Skin epidermis (tissue), 12 donors: ENCODE data around the gene MGST1.
A peak's percentile ranks its signal among the peaks of the same experiment; 100 is the strongest.
"Not testable (repeated sequence)": the region's sequence is repeated elsewhere in the genome, so short reads cannot be mapped to it uniquely, and the experiment has no call there.

ENCODE experiments used
- H3K27ac ChIP-seq, 21 experiments: fragments of 200-600 bp; sonication (generic) in 11 of 21; one replicate each; pipeline ENCODE4 v1.5.0; 2020; ENCODE audit warnings: mild to moderate bottlenecking in 3 of 21, inconsistent platforms in 2 of 21, moderate library complexity in 2 of 21
- H3K4me3 ChIP-seq, 7 experiments: fragments of 200-600 bp; sonication (generic) in 2 of 7; one replicate each; pipeline ENCODE4 v1.5.0; 2020; ENCODE audit warnings: inconsistent platforms in 2 of 7, mild to moderate bottlenecking in 2 of 7, moderate library complexity in 1 of 7

MGST1 gene

DNA sequence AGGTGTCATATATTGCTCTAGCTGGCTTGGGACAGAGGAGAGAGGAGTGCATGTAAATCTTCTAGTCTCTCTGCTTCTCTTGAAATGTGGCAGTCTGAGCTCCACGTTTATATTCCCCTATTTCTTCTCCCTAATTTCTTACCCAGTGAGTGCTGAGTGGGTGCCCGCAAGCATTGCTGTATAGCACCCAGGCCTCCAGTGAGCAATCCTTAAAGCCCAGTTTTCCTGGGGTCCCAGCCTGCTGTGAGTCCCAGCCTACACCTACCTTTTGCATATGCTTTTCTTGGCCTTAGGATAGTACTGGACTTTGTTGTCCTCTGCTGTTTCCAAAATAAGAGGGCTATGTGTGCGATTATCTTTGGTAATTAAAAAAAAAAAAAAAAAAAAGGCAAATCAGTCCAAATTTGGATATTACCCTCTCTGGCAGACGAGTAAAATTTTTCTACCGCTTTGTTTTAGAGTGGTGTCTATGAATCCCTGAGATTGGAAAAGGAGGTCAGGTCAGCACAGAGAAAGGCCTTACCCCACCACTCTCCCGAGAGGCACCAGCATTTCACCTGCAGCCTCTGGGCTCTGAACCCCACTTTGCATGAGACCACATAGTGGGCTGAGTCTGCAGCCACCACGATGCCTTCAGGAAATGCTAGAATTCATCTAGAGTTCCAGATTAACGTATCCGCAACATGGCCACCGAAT is 1.1 kb downstream of the MGST1 start:
- Histone ChIP-seq H3K4me3 (peak overlapping the region; percentile 20 to 43 (median 35)), H3K27ac (peak overlapping the region in 19 of 21 experiments; percentile 56 to 85 (median 76))

DNA sequence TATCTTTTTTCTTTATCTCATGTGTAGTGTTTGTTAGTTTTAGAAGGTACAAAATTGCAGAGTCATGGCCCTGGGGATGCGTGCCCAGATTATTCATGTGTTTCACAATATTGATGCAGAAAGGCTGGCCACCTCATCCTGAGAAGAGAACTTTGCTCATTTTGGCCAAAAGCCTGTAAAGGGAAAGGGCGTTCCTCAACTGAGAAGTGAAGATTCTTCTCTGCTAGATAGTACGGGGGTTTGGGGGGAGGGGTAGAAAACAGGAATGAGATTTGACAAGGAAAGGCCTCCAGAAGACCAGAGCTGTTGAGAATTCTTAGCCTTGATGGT is 1.7 kb downstream of the MGST1 start:
- Histone ChIP-seq H3K4me3 (peak overlapping the region in 4 of 7 experiments; percentile 35 to 43 (median 38)), H3K27ac (peak overlapping the region in 13 of 21 experiments; percentile 60 to 85 (median 77))

DNA sequence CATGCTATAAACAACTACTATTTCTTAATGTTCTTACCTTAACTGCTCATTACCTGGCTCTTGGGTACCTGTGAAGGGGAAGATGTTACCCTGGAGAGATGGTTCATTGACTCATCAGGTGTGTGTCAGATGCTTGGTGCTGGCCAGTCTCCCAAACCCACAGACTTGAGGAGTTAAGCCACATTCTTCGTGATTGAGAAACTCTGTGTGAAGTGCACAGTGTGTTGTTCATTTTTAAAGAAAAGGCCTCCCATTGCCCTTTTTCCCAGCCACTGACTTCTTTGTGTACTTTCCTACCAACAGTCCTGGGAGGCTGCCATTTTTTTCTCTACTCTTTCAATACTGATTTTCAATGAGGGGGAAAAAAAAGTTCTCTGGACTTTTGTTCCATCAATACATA is 3.2 kb downstream of the MGST1 start:
- H3K4me3 ChIP-seq = no peak overlapping the region
- peak overlapping the region in 7 of 21 experiments; percentile 4 to 52 (median 26) for H3K27ac ChIP-seq

DNA sequence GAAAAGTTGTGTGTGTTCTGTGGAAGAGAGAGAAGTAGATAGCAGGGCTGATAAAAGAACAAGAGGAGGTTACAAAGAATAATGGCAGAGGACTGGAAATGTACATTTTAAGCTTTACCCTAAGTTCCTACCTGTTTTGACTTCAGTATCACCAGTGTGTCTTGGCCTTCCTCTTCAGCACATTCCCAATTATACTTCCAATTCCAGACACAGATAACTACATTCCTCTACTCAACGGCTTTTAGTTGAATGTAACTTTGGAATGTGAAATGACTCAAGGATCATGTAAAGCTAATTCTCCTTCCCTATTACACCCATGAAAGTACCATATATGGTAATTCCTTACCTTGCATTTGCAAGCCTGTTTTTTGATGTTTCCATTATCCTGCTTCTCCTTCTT is 5.0 kb downstream of the MGST1 start:
- no peak overlapping the region for H3K27ac ChIP-seq
- H3K4me3 ChIP-seq = no peak overlapping the region

DNA sequence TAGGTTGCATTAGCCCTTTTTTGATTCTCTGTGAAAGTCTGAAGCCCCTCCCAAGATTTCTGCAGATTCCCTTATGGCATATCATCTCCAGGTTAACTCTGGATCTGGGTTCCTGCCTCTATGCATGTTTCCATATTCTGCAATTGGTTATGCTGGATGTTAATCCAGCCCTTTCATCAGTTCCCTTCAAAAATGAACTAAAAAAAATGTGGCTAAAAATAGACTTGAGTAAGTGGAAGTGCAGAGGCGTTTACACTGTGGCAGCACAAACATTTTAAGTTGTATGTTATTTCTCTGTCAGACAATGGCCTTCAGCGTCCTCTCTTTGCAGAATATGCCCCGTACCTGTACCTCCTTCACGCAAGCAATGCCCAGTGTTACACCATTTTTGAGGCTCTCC is 11.4 kb downstream of the MGST1 start:
- Histone ChIP-seq H3K4me3 (no peak overlapping the region), H3K27ac (no peak overlapping the region)

DNA sequence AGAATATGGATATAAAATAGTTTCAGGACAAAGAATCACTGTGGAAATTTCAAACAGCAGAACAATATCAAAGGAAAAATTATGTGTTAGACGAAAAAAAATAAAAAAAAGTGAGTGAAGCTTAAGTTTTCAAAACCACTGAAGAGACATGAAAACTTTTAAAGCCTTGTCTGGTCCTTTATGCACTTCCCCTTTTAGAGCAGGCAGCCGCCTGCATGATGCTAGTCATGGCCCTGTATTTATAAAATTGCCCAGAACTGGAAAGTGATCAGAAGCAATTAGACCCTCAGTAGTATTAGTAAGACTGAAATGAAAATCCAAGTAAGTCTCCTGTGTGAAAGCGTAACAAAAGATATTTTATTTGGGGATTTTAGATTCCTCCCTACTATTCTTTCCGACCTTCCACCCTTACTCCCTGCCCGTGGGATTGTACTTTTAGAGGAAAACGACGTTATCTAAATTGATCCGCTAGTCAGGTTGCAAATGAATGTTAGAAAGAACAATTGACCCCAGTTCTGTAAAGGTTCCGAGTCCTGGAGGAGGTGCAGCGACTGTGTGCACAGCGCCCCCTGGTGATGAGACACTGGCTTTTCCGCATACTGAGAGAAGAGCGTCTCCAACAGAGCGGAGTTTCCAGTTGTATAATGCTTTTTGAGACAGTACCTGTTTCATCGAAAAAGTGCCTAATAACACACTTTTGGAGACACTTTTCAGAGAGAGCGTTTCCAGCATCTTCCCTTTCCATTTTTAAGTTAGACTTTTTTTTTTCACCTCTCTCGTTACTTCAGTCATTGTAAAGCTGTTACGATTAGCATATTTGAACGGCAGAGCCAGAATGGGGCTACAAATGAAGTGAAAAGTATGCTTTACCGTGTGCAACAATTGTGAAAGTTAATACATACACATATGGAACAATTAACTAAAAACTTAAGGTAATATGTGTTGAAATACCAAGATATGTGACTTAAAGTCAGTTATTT is 12.4 kb downstream of the MGST1 start:
- Histone ChIP-seq H3K27ac (no peak overlapping the region), H3K4me3 (no peak overlapping the region)

DNA sequence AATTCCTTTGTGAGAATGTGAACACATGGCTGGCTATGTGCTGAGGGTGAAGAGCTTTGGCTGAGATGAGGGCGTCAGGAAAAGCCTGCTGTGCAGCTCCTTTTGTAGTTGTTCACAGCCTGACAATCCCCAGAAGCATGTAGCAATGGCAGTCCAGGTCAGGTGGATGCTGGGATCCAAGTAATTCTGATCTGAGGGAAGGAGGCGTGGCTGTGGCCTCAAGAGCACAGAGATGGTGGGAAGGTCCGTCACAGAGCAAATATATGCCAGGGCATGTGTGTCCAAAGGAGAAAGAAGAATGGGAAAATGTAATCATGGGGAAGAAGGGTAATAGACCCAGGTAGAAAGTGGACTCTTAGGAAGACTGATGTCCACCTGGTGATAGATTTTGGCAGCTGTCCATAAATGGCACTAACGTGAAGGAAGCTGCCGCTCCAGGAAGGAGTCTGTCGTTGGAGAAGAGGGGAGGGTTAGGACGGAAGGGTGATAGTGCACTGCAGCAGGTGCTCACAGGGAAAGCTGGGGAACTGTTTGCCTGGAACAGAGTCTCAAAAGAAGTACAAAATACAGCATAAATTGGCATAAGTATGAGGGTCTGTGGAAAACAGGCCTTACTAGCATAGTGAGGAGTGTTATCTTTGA is 13.8 kb downstream of the MGST1 start:
- H3K4me3 ChIP-seq = no peak overlapping the region
- H3K27ac ChIP-seq = no peak overlapping the region

DNA sequence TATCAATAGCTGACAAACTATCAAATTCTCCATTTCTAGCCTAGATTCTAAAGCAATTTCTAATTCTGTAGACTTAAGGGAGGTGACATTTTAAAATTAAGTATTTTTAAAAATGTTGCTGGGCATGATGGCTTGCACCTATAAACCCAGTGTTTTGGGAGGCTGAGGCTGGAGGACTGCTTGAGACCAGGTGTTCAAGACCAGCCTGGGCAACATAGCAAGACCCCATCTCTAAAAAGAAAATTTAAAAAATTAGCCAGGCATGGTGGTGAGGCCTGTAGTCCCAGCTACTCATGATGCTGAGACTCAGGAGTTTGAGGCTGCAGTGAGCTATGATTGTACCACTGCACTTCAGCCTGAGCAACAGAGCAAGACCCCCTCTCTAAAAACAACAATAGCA is 15.1 kb downstream of the MGST1 start:
- H3K27ac ChIP-seq = no peak overlapping the region
- no peak overlapping the region for H3K4me3 ChIP-seq

DNA sequence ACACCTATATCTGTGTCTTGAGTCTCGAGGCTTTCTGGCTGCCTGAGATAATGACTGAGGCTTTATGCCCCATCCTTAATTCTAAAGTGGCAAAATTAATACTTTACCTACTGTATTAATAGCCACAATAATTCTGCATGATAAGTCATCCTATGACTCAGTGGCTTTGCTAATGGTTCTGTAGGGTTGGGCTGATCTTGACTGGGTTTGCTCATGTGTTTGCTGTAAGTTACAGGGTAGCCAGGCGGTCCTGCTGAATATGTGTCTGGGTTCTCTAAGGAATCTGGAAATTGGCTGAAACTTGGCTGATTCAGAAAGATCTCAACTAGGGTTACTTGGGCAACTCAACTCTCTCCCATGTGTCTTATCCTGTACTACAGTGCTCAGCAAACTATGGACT is 21.7 kb downstream of the MGST1 start:
- H3K4me3 ChIP-seq = no peak overlapping the region
- no peak overlapping the region for H3K27ac ChIP-seq

DNA sequence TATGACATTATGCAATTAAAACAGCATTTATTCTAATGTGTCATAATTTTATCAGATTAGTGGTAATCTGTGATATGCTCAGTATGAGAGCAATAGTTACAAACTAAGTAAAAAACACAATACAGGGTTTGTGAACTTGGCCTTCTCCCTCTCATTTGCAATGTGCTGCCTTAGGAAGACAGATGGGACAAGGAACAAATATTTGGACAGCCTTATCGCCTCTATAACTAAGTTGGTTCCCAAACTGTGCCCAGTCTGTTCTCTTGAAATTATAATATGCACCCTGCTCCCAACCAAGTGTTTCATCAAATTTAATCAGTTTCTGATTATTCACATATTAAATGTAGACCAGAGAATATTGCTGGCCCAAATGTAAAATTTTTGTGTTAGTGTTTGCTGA is 22.7 kb downstream of the MGST1 start:
- H3K4me3 ChIP-seq = no peak overlapping the region
- no peak overlapping the region for H3K27ac ChIP-seq

DNA sequence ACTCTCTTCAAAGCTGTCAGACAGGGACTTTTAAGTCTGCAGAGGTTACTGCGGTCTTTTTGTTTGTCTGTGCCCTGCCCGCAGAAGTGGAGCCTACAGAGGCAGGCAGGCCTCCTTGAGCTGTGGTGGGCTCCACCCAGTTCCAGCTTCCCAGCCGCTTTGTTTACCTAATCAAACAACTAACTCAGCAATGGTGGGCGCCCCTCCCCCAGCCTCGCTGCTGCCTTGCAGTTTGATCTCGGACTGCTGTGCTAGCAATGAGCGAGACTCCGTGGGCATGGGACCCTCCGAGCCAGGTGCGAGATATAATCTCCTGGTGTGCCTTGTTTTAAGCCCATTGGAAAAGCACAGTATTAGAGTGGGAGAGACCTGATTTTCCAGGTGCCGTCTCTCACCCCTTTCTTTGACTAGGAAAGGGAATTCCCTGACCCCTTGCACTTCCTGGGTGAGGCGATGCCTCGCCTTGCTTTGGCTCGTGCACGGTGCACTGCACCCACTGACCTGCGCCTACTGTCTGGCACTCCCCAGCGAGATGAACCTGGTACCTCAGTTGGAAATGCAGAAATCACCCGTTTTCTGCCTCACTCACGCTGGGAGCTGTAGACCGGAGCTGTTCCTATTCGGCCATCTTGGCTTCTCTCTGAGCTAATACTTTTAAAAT is 35.3 kb downstream of the MGST1 start:
- not testable (repeated sequence) for H3K4me3 ChIP-seq, H3K27ac ChIP-seq

DNA sequence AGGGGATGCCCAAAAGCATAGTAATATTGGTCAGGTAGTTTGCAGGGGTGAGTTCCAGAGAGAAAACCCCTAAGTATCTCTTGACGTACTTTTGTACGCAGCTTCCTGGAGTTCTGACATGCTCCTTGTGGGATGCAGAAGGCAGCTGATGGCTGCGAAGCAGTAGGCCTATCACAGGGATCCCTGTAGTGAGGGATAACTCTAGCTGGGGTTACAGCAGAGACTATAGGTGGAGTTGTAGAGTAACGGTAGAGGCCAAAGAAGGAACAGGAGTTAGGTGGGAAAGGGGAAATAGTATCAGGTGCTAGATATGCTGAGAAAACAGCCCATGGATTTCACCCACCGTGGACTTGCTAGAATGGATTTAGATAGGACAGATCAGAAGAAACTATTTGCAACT is 37.3 kb downstream of the MGST1 start:
- no peak overlapping the region for H3K4me3 ChIP-seq
- H3K27ac ChIP-seq = no peak overlapping the region

DNA sequence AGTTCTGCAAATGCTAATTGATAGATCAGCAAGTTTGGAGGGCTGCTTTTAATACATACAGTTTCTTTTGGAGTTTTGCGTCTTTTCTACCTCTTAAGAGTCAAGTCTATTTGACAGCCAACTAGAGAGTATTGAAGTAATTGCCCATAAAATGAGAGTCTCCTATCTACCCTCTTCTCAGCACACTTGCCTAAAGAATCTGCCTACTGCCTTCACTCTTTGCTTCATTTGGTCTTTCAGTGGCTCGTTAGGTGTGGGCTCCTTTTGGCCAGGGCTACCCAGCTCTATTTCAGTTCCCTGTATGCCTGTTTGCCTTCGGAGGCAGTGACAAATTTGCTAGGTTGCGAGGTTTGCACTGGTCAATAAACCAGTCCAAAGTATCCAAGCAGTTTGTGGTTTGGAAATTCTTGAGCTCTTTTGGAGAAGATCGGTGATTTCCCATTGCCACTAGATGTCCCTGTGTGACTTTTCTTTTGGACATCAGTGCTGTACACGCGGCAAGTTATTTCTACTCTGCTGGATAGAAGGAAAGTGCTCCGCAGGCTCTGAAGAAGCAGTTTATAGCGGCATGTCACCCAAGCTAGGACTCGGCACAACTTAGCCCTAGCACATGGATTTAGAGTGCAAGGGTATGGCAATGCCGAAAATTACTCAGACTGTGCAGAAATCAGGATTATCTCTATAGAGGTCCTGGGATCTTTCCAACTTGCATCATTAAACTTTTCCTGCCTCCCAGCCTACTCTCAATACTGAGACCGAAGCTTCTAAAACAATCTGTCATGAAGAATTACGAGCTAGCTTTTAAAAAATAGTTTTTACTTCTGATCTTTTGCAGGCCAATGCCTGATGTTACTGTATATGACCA is 38.6 kb downstream of the MGST1 start:
- Histone ChIP-seq H3K27ac (no peak overlapping the region), H3K4me3 (no peak overlapping the region)

DNA sequence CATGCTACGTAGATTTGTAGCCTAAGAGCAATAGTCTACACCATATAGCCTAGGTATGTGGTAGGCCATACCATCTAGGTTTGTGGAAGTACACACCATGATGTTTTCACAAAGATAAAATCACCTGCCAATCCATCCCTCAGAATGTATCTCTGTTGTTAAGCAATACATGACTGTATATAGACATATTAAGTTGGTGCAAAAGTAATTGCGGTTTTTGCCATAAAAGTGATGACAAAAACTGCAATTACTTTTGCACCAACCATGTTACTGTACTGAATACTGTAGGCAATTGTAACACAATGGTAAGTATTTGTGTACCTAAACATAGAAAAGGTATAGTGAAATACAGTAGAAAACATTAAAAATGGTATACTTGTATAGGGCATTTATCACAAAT is 40.5 kb downstream of the MGST1 start:
- no peak overlapping the region for H3K27ac ChIP-seq
- no peak overlapping the region for H3K4me3 ChIP-seq

DNA sequence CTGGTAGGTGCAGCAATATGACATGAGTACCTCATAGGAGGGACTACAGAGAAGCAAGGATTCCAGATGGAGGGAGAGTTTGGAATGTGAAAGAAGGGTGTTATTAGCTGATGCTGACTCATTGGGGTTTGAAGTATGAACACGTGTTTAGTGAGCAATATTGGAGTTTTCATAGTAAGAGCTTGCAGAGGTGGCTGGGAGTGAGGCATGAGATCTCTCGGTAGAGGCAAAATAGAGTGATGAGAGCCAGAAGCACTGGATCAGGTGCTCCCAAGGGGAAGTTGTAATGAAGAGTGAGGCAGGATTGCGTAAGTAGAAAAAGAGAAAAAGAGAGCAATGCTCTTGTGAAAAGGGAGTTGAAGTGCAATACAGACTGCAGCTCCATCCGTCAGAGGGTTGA is 42.1 kb downstream of the MGST1 start:
- Histone ChIP-seq H3K27ac (no peak overlapping the region), H3K4me3 (no peak overlapping the region)

DNA sequence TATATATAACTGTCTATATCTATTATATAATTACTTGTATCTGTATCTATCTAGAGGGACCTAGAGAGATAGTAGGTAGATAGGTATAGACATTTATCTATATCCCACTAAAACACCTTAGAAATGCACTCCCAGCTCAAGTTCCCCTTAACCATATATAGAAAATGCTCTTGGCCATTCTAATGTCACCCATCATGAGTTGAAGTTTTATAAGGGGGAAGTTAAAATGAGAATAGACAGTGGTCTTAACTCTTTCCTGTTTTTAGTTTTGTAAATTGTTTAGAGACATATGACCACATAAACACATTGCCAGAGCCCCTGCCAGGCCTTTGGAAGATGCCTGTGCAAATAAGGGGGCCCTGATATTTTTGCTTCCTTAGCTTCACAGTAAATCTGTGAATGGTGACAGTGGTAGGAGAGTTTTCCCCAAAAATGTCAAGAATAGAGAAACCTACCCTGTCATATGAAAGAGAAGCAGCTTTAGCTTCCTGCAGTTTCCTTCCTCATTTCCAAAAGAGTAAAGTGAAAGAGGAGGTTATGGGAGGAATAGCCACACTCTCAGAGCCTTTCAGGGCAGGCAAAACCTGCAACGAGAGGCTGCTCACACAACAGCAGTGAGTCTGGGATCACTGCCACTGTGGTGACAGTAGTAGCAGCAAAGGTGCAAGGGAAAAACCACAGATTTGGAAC is 45.5 kb downstream of the MGST1 start:
- Histone ChIP-seq H3K27ac (no peak overlapping the region), H3K4me3 (no peak overlapping the region)

DNA sequence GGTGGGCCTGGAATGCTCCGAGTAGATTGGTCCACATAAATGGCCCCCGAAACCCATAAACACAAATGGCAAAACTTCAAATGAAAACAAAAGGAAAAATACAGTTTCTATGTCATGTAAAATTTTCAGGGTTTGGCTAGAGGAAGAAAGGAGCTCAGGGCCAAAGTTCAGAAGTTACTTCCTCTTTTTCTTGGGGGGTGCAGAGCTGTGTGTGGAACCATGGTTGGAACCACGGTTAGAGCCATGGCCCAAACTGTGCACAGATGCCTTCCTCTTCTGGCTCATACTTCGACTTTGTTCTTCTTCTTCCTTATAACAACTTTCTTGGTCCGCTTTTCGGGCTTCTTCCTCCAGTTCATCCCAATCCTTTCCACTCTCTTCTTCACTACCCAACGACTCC is 51.7 kb downstream of the MGST1 start:
- H3K4me3 ChIP-seq = no peak overlapping the region
- no peak overlapping the region for H3K27ac ChIP-seq

DNA sequence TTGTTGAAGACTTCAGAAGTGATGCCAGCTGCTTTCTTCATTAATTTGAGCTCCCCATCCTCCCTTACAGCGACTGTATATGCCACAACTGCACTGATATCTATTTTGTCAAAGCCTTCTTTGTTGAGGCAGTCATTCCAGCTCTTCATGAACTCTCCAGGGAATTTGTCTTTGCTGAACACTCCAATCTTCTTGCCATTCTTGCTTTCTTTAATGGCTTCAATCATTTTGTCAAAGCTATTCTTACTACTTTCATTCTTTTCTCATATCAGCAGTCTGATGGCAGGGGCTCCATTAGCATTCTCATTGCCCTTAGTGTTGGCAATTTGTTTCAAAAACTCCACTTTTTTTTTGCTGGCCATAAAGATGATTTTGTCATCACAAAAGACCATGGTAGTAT is 54.4 kb downstream of the MGST1 start:
- not testable (repeated sequence) for H3K27ac ChIP-seq, H3K4me3 ChIP-seq

DNA sequence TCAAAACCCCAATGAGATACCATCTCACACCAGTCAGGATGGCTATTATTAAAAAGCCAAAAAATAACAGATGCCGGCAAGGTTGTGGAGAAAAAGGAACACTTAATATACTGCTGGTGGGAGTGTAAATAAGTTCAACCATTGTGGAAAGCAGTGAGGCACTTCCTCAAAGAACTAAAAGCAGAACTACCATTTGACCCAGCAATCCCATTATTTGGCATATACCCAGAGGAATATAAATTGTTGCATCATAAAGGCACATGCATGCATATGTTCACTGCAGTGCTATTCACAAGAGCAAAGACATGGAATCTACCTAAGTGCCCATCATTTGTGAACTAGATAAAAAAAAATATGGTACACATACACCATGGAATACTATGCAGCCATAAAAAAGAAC is 59.9 kb downstream of the MGST1 start:
- Histone ChIP-seq H3K27ac (no peak overlapping the region), H3K4me3 (no peak overlapping the region)
